ENCODE data around the gene C2CD4D. TPM values are rescaled to one million over a fixed set of nuclear protein-coding genes. Genes with fewer than 3 reads are reported as not detected.

Gene C2CD4D
- total and polyA plus RNA-seq, 9 donors, result 0.04 to 1.0 (median 0.12) TPM; not detected in 4

GRCh38 chr1:151829352-151830046 lies 10.1 kb downstream of the C2CD4D start:
- no peak for TF ChIP-seq POLR2A (IDR thresholded peaks at IDR 0.05)
- TF ChIP-seq CTCF (IDR thresholded peaks at IDR 0.05), result no peak
- no peak for TF ChIP-seq EP300 (IDR thresholded peaks at IDR 0.05)
- Histone ChIP-seq H3K4me1 (ENCODE audit: insufficient read depth) (peaks cover 8% of the 10 kb centered on the region), H3K4me3 (no peak overlapping the region), H3K36me3 (no peaks in the 10 kb centered on the region), H3K9me3 (no peaks in the 10 kb centered on the region), H3K27me3 (no peaks in the 10 kb centered on the region), H3K27ac (no peak overlapping the region)
- 43 to 47% (median 46%) methylated on average over 4 of the region's 4 CpGs for WGBS, 3 donors
- DNase-seq, result no peak
- intact Hi-C loops (cut with DNase I), result no loop called here

- Histone ChIP-seq H3K27ac (no peak overlapping the region), H3K4me3 (no peak overlapping the region), H3K27me3 (no peaks in the 10 kb centered on the region), H3K4me1 (ENCODE audit: insufficient read depth) (peaks cover 8% of the 10 kb centered on the region), H3K36me3 (no peaks in the 10 kb centered on the region), H3K9me3 (no peaks in the 10 kb centered on the region)
- no peak for TF ChIP-seq CTCF (IDR thresholded peaks at IDR 0.05)
- TF ChIP-seq EP300 (IDR thresholded peaks at IDR 0.05), result no peak
- no peak for TF ChIP-seq POLR2A (IDR thresholded peaks at IDR 0.05)
- peak in 4 of 5 donors; percentile 53 to 84 (median 64) for DNase-seq
- 3 to 8% (median 4%) methylated on average over 12 of the region's 12 CpGs for WGBS, 3 donors
- intact Hi-C loops (cut with DNase I), result no loop called here
These were observed 10.7 kb downstream of the C2CD4D start for GRCh38 chr1:151828921-151829320.

- intact Hi-C loops (cut with DNase I), result no loop called here
- TF ChIP-seq POLR2A (IDR thresholded peaks at IDR 0.05), result no peak
- no peak for TF ChIP-seq CTCF (IDR thresholded peaks at IDR 0.05)
- TF ChIP-seq EP300 (IDR thresholded peaks at IDR 0.05), result no peak
- Histone ChIP-seq H3K9me3 (no peaks in the 10 kb centered on the region), H3K4me1 (ENCODE audit: insufficient read depth) (peaks cover 8% of the 10 kb centered on the region), H3K36me3 (no peaks in the 10 kb centered on the region), H3K4me3 (no peak overlapping the region), H3K27me3 (no peaks in the 10 kb centered on the region), H3K27ac (no peak overlapping the region)
- WGBS, 3 donors, result 76 to 79% (median 78%) methylated on average over 9 of the region's 9 CpGs
- DNase-seq, result no peak
These were observed 11.8 kb downstream of the C2CD4D start for GRCh38 chr1:151827853-151828252.

DNA sequence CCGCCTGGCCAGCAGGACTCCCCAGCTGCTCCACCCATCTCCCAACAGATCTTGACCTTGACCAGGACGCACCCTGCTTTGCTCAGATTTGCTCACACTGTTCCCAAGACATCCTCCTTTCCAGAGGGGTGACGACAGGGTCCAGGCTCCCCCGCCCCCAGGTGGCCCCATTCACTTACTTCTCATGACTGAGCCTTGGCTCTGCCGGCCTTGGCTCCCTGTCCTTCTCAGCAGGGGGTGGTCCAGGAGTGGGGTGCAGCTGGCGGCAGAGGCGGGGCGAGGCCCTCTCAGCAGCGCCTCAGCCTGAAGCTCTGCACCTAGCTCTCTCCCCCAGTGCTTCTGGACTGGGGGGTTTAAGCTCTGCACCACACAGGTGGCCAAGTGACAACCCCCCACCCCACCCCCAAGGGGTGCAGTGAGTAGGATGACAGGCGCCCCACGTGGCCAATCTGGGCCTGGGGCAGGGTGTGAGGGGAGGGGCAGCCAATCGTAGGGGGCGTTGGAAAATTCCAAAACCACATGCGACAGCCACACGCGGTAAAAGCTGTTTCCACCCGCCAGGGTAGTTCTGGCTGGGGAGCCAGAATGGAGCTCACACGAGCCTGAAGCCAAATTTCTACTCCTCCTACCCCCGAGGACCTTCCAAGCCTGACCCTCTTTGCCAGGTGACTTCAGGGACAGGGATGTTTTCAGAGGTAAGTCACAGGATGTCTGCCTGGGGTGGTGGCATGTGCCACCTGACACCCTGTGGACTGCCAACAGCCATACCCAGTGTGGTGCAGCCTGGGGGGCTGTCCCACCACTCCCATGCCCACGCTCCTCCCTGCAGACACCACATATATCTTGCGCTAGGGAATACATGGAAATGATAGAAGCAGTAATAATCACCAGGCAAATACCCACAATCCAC lies 13.6 kb downstream of the C2CD4D start:
- peaks cover 8% of the 10 kb centered on the region for H3K4me1 ChIP-seq (ENCODE audit: insufficient read depth)
- 20 to 41% (median 23%) methylated on average over 20 to 21 of the region's 21 CpGs for WGBS, 3 donors
- no peak overlapping the region for H3K27ac ChIP-seq
- H3K36me3 ChIP-seq, result no peaks in the 10 kb centered on the region
- no peak overlapping the region for H3K4me3 ChIP-seq
- TF ChIP-seq EP300 (IDR thresholded peaks at IDR 0.05) (no peak), CTCF (IDR thresholded peaks at IDR 0.05) (no peak), POLR2A (IDR thresholded peaks at IDR 0.05) (no peak)
- DNase-seq, result peak in 3 of 5 donors; percentile 59 to 90 (median 62)
- no peaks in the 10 kb centered on the region for H3K9me3 ChIP-seq
- intact Hi-C loops (cut with DNase I), result no loop called here
- H3K27me3 ChIP-seq, result no peaks in the 10 kb centered on the region
